SH-SY5Y (cell line): ENCODE data around the gene HOOK2.

ENCODE experiments used
- GATA2 ChIP-seq: IDR thresholded peaks from 2 replicates; pipeline ENCODE4 v1.6.1; 2011; ENCODE audit warnings: mild to moderate bottlenecking, low read depth, low read length
- GATA3 ChIP-seq: IDR thresholded peaks from 2 replicates; pipeline ENCODE4 v1.6.1; 2011; ENCODE audit warnings: low read depth, mild to moderate bottlenecking, low read length, moderate library complexity

DNA sequence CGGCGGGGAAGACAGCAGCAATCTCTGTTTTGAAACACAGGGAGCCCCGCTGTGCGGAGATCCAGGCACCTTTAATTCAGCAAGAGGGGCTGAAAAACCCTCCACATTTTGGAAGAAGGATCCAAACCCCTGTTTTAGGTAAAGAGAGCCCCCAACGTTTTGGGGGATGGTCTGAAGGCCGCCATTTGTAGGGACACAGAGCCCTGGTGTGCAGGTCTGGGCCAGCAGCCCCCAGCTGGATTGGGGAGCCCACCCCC, 3.5 kb upstream of the HOOK2 start:
- no peak for TF ChIP-seq GATA2
- no peak for TF ChIP-seq GATA3
